B cell (primary cell): ENCODE measurements around the gene ACADM. TPM values are rescaled to one million over a fixed set of nuclear protein-coding genes. Genes with fewer than 3 reads are reported as not detected.

Experiments used
- ATAC-seq: fragments of 200-7000 bp; cut with Tn5 transposase; one replicate; pipeline ENCODE4 v1.10.0; 2021; ENCODE audit warnings: low read depth, mild to moderate bottlenecking, moderate number of reproducible peaks, moderate library complexity
- CTCF ChIA-PET: fragments of 350-600 bp; sonication (Branson Sonifier 250); formaldehyde crosslinking; loops from one replicate; lab custom pipeline; 2021; ENCODE audit warnings: antibody characterized with exemption, inconsistent platforms; lab: Charles Lee
- POLR2A ChIA-PET: fragments of 350-600 bp; sonication (Branson Sonifier 250); formaldehyde crosslinking; loops from one replicate; lab custom pipeline; 2021; ENCODE audit warnings: antibody characterized with exemption; lab: Charles Lee
- DNase-seq: peaks from one replicate; pipeline ENCODE4 v3.0.0; 2013
- H2AFZ ChIP-seq: 2 replicates; pipeline ENCODE4 v1.6.1; 2012; ENCODE audit warnings: mild to moderate bottlenecking, low read depth, low read length; ENCODE audit not compliant: insufficient read depth, poor library complexity, severe bottlenecking
- H3K27ac ChIP-seq, 2 donors: 1 replicate in 1 of 2; 2 replicates in 1 of 2; pipeline ENCODE4 v1.5.1; 2012 to 2013; ENCODE audit warnings: low read length in 2 of 2, mild to moderate bottlenecking in 2 of 2, moderate library complexity in 1 of 2
- H3K27me3 ChIP-seq, 4 experiments: fragments of 200-600 bp in 1 of 4; sonication (generic) in 1 of 4; replicated peaks in 1 of 4; 1 replicate in 2 of 4; 2 replicates in 2 of 4; pipeline versions ENCODE4 v1.6.1 to v1.7.0; 2013 to 2016; ENCODE audit warnings: low read length in 3 of 4, mild to moderate bottlenecking in 2 of 4, mixed read lengths in 1 of 4, moderate library complexity in 1 of 4; ENCODE audit not compliant: insufficient read depth in 4 of 4, control insufficient read depth in 3 of 4; ENCODE audit errors: control extremely low read depth in 1 of 4
- H3K36me3 ChIP-seq, 2 experiments: replicated peaks in 1 of 2; 1 replicate in 1 of 2; 2 replicates in 1 of 2; pipeline versions ENCODE4 v1.6.1 to v1.7.1; 2013; ENCODE audit warnings: low read length in 1 of 2; ENCODE audit not compliant: insufficient read depth in 2 of 2, control insufficient read depth in 1 of 2; ENCODE audit errors: control extremely low read depth in 1 of 2, extremely low read depth in 1 of 2
- H3K4me1 ChIP-seq, 2 donors: fragments of 200-600 bp in 1 of 2; sonication (generic) in 1 of 2; 1 replicate in 1 of 2; 2 replicates in 1 of 2; pipeline versions ENCODE4 v1.5.1 to v1.6.1; 2013 to 2017; ENCODE audit warnings: low read length in 2 of 2; ENCODE audit not compliant: control insufficient read depth in 2 of 2, insufficient read depth in 2 of 2
- H3K4me2 ChIP-seq: replicated peaks from 2 replicates; pipeline ENCODE3; 2012; ENCODE audit warnings: mild to moderate bottlenecking, low read depth, low read length; ENCODE audit not compliant: poor library complexity, severe bottlenecking
- H3K4me3 ChIP-seq, 5 experiments: fragments of 200-600 bp in 1 of 5; sonication (generic) in 1 of 5; 1 replicate in 3 of 5; 2 replicates in 2 of 5; pipeline versions ENCODE4 v1.5.1 to v1.7.0; 2011 to 2016; ENCODE audit warnings: low read length in 4 of 5, mild to moderate bottlenecking in 4 of 5, low read depth in 2 of 5, control low read depth in 1 of 5, moderate library complexity in 1 of 5; ENCODE audit not compliant: insufficient read depth in 1 of 5; ENCODE audit errors: control extremely low read depth in 1 of 5, extremely low read depth in 1 of 5
- H3K79me2 ChIP-seq: fragments of 200-600 bp; sonication (generic); one replicate; pipeline ENCODE4 v1.6.0; 2016; ENCODE audit warnings: low read length; ENCODE audit not compliant: control insufficient read depth, insufficient read depth
- H3K9ac ChIP-seq: fragments of 200-600 bp; sonication (generic); 2 replicates; pipeline ENCODE4 v1.6.1; 2017; ENCODE audit warnings: mild to moderate bottlenecking, low read length, moderate library complexity
- H3K9me3 ChIP-seq, 3 donors: one replicate each; pipeline versions ENCODE4 v1.6.1 to v1.7.1; 2013; ENCODE audit warnings: low read length in 2 of 3; ENCODE audit not compliant: control insufficient read depth in 2 of 3, insufficient read depth in 1 of 3; ENCODE audit errors: control extremely low read depth in 1 of 3
- H4K20me1 ChIP-seq: 2 replicates; pipeline ENCODE4 v1.6.0; 2012; ENCODE audit warnings: mild to moderate bottlenecking, low read length; ENCODE audit not compliant: insufficient read depth, control insufficient read depth, poor library complexity, severe bottlenecking
- H3K27ac Mint-ChIP-seq: one replicate; pipeline ENCODE4 v1.8.0; 2021; ENCODE audit warnings: mixed read lengths
- H3K27me3 Mint-ChIP-seq: one replicate; pipeline ENCODE4 v1.8.0; 2021; ENCODE audit warnings: mixed read lengths
- H3K4me1 Mint-ChIP-seq: one replicate; pipeline ENCODE4 v1.8.0; 2021; ENCODE audit warnings: mixed read lengths
- H3K4me3 Mint-ChIP-seq: one replicate; pipeline ENCODE4 v1.8.0; 2021; ENCODE audit warnings: mixed read lengths
- H3K9me3 Mint-ChIP-seq: one replicate; pipeline ENCODE4 v1.8.0; 2022; ENCODE audit warnings: mixed read lengths; ENCODE audit not compliant: insufficient read depth
- CTCF ChIP-seq: fragments of 200-600 bp; IDR thresholded peaks from one replicate; pipeline ENCODE4 v1.8.0; 2022; ENCODE audit warnings: antibody characterized with exemption, mild to moderate bottlenecking
- EZH2 ChIP-seq: IDR thresholded peaks from 2 replicates; pipeline ENCODE4 v1.6.1; 2012; ENCODE audit warnings: borderline replicate concordance, low read depth, mild to moderate bottlenecking, moderate library complexity, low read length; ENCODE audit not compliant: insufficient read depth, poor library complexity, severe bottlenecking
- WGBS: methylation state at CpG from one replicate; pipeline ENCODE4 v1.1.5; 2013; ENCODE audit warnings: missing lambda C conversion rate; ENCODE audit not compliant: insufficient coverage; 5-methylcytosine and 5-hydroxymethylcytosine counted together
- intact Hi-C: fragments of 100-400 bp; cut with micrococcal nuclease; formaldehyde crosslinking; loops from one replicate; pipeline ENCODE4 v1.10.0; 2022
- polyA plus RNA-seq: library from polyadenylated mRNA; depleted of rRNA; stranded (reverse); fragments of >200 nt; gene quantifications from 2 replicates; pipeline ENCODE4 v1.2.3, GENCODE V29; 2012
- total RNA-seq, 2 donors: library from RNA; stranded (reverse); fragments of 120-200 nt in 1 of 2; gene quantifications; 1 replicate in 1 of 2; 2 replicates in 1 of 2; pipeline versions ENCODE4 v1.2.3 to v1.2.4, GENCODE V29; 2013 to 2022

ACADM gene
- total and polyA plus RNA-seq, 2 donors (not counting 1 experiment from before 2014, with no cell fraction given) = 16.4 to 53.3 TPM

GRCh38 chr1:75708910-75709309 lies 15.6 kb upstream of the ACADM start:
- no peaks in the 10 kb centered on the region for H3K36me3 ChIP-seq
- POLR2A ChIA-PET = no interaction called here
- no peaks in the 10 kb centered on the region for H3K9me3 ChIP-seq
- H3K4me2 ChIP-seq = no peak overlapping the region
- H3K9me3 Mint-ChIP-seq = no peaks in the 10 kb centered on the region
- no CpG with 5 or more reads among the region's 2 CpGs for whole genome bisulfite sequencing
- no peak overlapping the region for H2AFZ ChIP-seq
- H3K9ac ChIP-seq = no peak overlapping the region
- H3K27ac Mint-ChIP-seq = no peak overlapping the region
- H3K27me3 ChIP-seq = peaks cover 0 to 6% (median 4%) of the 10 kb centered on the region in 4 experiments
- intact Hi-C loops = no loop called here
- H3K27ac ChIP-seq = no peak overlapping the region
- H3K4me1 Mint-ChIP-seq = no peaks in the 10 kb centered on the region
- no peaks in the 10 kb centered on the region for H3K4me1 ChIP-seq
- ATAC-seq (no peak), DNase-seq (no peak)
- TF ChIP-seq CTCF = no peak
- TF ChIP-seq EZH2 = no peak
- no peaks in the 10 kb centered on the region for H3K79me2 ChIP-seq
- no peak overlapping the region for H3K4me3 Mint-ChIP-seq
- H4K20me1 ChIP-seq = no peaks in the 10 kb centered on the region
- CTCF ChIA-PET = no interaction called here
- H3K27me3 Mint-ChIP-seq = peaks cover 31% of the 10 kb centered on the region
- no peak overlapping the region for H3K4me3 ChIP-seq

GRCh38 chr1:75710832-75711231 lies 13.7 kb upstream of the ACADM start:
- H3K9me3 Mint-ChIP-seq = no peaks in the 10 kb centered on the region
- Histone ChIP-seq H3K9ac (no peak overlapping the region), H3K36me3 (no peaks in the 10 kb centered on the region), H3K4me3 (no peak overlapping the region), H3K4me2 (no peak overlapping the region), H4K20me1 (no peaks in the 10 kb centered on the region), H3K79me2 (no peaks in the 10 kb centered on the region), H3K4me1 (no peaks in the 10 kb centered on the region), H3K9me3 (no peaks in the 10 kb centered on the region), H3K27ac (no peak overlapping the region), H3K27me3 (peaks cover 0 to 6% (median 4%) of the 10 kb centered on the region in 4 experiments), H2AFZ (no peak overlapping the region)
- no peak overlapping the region for H3K27ac Mint-ChIP-seq
- no peak for DNase-seq
- H3K27me3 Mint-ChIP-seq = peaks cover 41% of the 10 kb centered on the region
- ChIA-PET CTCF (no interaction called here), POLR2A (no interaction called here)
- intact Hi-C loops = no loop called here
- no peak for TF ChIP-seq CTCF
- no peak for TF ChIP-seq EZH2
- H3K4me1 Mint-ChIP-seq = no peaks in the 10 kb centered on the region
- no peak for ATAC-seq
- H3K4me3 Mint-ChIP-seq = no peak overlapping the region
